ENCODE measurements around the gene STX12. TPM values are rescaled to one million over a fixed set of nuclear protein-coding genes. Genes with fewer than 3 reads are reported as not detected.

The STX12 gene
- total RNA-seq, 1 donor from 2014 or later = 22.0 TPM

DNA sequence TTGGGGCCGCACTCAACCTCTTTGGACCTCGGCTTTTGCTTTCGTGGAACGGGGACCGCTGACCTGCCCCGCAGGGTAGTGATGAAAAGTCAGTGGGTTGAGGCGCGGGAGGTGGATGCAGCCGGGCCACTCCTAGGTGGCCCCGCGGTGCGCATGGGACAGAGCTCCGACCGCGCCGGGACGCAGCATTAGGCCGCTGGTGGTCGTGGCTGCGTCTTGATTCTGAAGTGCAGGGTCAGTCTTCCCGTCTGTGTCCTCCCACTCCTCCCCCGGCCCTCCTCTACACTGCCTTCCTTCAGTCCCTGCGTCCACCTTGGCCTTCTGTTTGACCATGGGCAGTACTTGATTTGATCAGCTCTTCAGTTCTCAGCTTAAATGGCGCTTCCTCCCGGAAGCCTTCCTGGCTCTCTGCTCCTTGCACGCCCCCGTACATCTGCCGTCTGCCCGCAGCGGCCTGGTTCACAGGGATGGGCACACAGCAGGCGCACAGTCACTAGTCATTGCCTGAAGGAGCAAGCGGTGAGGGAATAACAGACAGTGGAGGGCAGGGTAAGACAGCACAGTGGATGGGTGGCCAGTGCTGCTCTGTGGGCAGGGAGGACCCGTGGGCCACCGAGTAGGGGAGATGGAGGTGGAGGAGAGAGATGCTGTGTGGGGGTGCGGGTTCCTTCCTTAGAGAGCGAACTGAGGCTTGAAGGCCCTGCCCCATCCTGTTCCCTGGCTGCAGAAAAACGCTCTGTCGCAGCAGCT is 100.0 kb downstream of the STX12 start:
- H3K9me3 ChIP-seq (replicated peaks) = no peaks in the 10 kb centered on the region
- TF ChIP-seq, protein P1, sequence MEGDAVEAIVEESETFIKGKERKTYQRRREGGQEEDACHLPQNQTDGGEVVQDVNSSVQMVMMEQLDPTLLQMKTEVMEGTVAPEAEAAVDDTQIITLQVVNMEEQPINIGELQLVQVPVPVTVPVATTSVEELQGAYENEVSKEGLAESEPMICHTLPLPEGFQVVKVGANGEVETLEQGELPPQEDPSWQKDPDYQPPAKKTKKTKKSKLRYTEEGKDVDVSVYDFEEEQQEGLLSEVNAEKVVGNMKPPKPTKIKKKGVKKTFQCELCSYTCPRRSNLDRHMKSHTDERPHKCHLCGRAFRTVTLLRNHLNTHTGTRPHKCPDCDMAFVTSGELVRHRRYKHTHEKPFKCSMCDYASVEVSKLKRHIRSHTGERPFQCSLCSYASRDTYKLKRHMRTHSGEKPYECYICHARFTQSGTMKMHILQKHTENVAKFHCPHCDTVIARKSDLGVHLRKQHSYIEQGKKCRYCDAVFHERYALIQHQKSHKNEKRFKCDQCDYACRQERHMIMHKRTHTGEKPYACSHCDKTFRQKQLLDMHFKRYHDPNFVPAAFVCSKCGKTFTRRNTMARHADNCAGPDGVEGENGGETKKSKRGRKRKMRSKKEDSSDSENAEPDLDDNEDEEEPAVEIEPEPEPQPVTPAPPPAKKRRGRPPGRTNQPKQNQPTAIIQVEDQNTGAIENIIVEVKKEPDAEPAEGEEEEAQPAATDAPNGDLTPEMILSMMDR (IDR thresholded peaks at IDR 0.05; ENCODE audit: borderline replicate concordance) = no peak
- no peaks in the 10 kb centered on the region for H3K36me3 ChIP-seq
- H3K4me3 ChIP-seq = peak overlapping the region; percentile 78
- peak overlapping the region; percentile 55 for H3K27ac ChIP-seq (replicated peaks)
- no peak for DNase-seq
- intact Hi-C loops (cut with micrococcal nuclease) = no loop called here
- H3K4me1 ChIP-seq = peaks cover 13% of the 10 kb centered on the region
- peaks cover 9% of the 10 kb centered on the region for H3K27me3 ChIP-seq (ENCODE audit: low read depth)

DNA sequence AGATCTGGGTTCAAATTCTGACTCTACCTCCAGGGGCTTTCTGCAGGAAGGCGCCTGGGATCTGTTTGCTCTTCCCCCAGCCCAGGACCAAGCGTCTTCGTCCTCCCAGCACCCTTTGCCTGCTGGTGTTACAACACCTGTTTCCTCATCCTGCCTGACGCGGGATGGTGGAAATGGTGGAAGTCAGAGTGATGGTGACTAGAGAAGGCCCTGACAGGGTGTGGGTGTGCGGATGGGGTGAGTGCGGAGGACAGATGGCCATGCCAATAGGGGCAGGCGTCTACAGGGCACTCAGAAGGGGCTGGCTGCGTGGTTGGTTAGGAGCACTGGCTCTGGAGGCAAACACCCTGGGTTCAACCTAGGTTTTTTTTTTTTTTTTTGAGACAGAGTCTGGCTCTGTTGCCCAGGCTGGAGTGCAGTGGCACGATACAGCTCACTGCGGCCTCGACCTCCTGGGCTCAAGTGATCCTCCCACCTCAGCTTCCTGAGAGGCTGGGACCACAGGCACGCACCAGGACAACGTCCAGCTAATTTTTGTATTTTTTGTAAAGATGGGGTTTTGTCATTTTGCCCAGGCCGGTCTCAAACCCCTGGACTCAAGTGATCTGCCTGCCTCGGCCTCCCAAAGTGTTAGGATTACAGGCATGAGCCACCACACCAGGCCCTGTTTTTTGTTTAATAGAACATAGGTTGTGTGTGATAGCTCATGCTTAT is 100.8 kb downstream of the STX12 start:
- Histone ChIP-seq H3K36me3 (no peaks in the 10 kb centered on the region), H3K9me3 (replicated peaks) (no peaks in the 10 kb centered on the region), H3K27me3 (ENCODE audit: low read depth) (peaks cover 9% of the 10 kb centered on the region), H3K4me1 (peaks cover 13% of the 10 kb centered on the region), H3K27ac (replicated peaks) (peak overlapping the region; percentile 55), H3K4me3 (peak overlapping the region; percentile 78)
- DNase-seq = no peak
- intact Hi-C loops (cut with micrococcal nuclease) = no loop called here
- TF ChIP-seq, protein P1 (IDR thresholded peaks at IDR 0.05; ENCODE audit: borderline replicate concordance) = no peak

Other genes starting within 250 kb of the STX12 start
- gene AHDC1, start 169.1 kb upstream of the STX12 start, total RNA-seq = 40.1 TPM
- 3.5 TPM for gene FGR, start 138.0 kb upstream of the STX12 start, total RNA-seq
- gene IFI6, start 101.0 kb upstream of the STX12 start, total RNA-seq = 39.2 TPM
- 9.9 TPM for gene FAM76A, start 47.3 kb upstream of the STX12 start, total RNA-seq
- 24.0 TPM for gene PPP1R8, start 57.6 kb downstream of the STX12 start, total RNA-seq
- 4.9 TPM for gene THEMIS2, start 99.3 kb downstream of the STX12 start, total RNA-seq
- gene RPA2, start 141.4 kb downstream of the STX12 start, total RNA-seq = 21.2 TPM
- not detected for gene SMPDL3B, start 161.8 kb downstream of the STX12 start, total RNA-seq
- 4.8 TPM for gene XKR8, start 186.8 kb downstream of the STX12 start, total RNA-seq